MCF 10A (cell line): Measurements from ENCODE around the gene E4F1. TPM values are rescaled to one million over a fixed set of nuclear protein-coding genes. Genes with fewer than 3 reads are reported as not detected.
A peak's percentile ranks its signal among the peaks of the same experiment; 100 is the strongest.

Source experiments
- BruUV-seq: library from RNA; stranded (reverse); fragments of 400-500 nt; replicated peaks from 2 replicates; lab custom pipeline; 2021; lab: Mats Ljungman, UMichigan
- CTCF ChIA-PET: fragments of 300-600 bp; sonication (Branson Sonifier 250); formaldehyde crosslinking; extraction: SDS; loops from one replicate; lab custom pipeline; 2021; ENCODE audit warnings: antibody characterized with exemption, inconsistent platforms; lab: Yijun Ruan, JAX
- POLR2A ChIA-PET: fragments of 300-600, 350-650 bp; sonication (Branson Sonifier 250); formaldehyde crosslinking; extraction: SDS; loops from one replicate; lab custom pipeline; 2020; ENCODE audit warnings: antibody characterized with exemption, inconsistent platforms; lab: Yijun Ruan, JAX
- DNase-seq: peaks from one replicate; pipeline ENCODE4 v3.0.0-alpha.2; 2018; ENCODE audit not compliant: unreplicated experiment
- H3K27ac Mint-ChIP-seq: one replicate; pipeline ENCODE4 v1.8.0; 2022; ENCODE audit warnings: mild to moderate bottlenecking, low read depth, mixed read lengths; ENCODE audit not compliant: unreplicated experiment
- H3K27me3 Mint-ChIP-seq: one replicate; pipeline ENCODE4 v1.8.0; 2022; ENCODE audit warnings: mixed read lengths; ENCODE audit not compliant: insufficient read depth, unreplicated experiment
- H3K36me3 Mint-ChIP-seq: one replicate; pipeline ENCODE4 v1.8.0; 2022; ENCODE audit warnings: mild to moderate bottlenecking, moderate library complexity, mixed read lengths; ENCODE audit not compliant: insufficient read depth, unreplicated experiment
- H3K4me1 Mint-ChIP-seq: one replicate; pipeline ENCODE4 v1.8.0; 2022; ENCODE audit warnings: mixed read lengths; ENCODE audit not compliant: insufficient read depth, unreplicated experiment
- H3K4me3 Mint-ChIP-seq: one replicate; pipeline ENCODE4 v1.8.0; 2022; ENCODE audit warnings: mild to moderate bottlenecking, moderate library complexity, mixed read lengths; ENCODE audit not compliant: unreplicated experiment
- H3K9me3 Mint-ChIP-seq: one replicate; pipeline ENCODE4 v1.8.0; 2022; ENCODE audit warnings: mixed read lengths; ENCODE audit not compliant: unreplicated experiment
- intact Hi-C: fragments of 100-400 bp; cut with micrococcal nuclease; formaldehyde crosslinking; loops from 2 replicates; pipeline ENCODE4 v1.14.1; 2022
- total RNA-seq: library from RNA; stranded (reverse); gene quantifications from 2 replicates; pipeline ENCODE4 v1.2.3, GENCODE V29; 2022
- TF ChIP-seq, protein P1 (sequence below): fragments of 200-600 bp; IDR thresholded peaks from one replicate; pipeline ENCODE4 v1.8.0; 2022; ENCODE audit warnings: antibody characterized with exemption, mild to moderate bottlenecking; ENCODE audit not compliant: unreplicated experiment

Gene E4F1
- total RNA-seq, 1 experiment from 2014 or later, result 26.2 TPM

DNA sequence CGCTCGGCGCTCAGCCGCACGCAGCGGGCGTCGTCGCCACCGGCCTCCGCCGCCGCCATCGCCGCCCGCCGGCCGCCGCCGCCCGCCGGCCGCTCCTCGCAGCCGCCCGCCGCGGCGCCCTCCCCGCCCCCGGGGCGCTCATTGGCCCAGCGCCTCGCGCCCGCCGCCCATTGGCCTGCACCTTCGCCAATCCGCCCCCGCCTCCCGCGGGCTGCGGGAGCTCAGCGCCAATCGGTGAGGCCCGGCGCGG lies 8.7 kb upstream of the E4F1 start, which contains the start of gene PGP:
Gene PGP (minus strand): TSS at position 122 of the 250 bp plus-strand sequence. CDS start 63 bp downstream, at position 59.
- no peaks in the 10 kb centered on the region for H3K27me3 Mint-ChIP-seq
- peaks cover 18% of the 10 kb centered on the region for H3K4me1 Mint-ChIP-seq
- H3K9me3 Mint-ChIP-seq, result no peaks in the 10 kb centered on the region
- H3K27ac Mint-ChIP-seq, result peak within 1 kb of the TSS; percentile 57
- TF ChIP-seq, protein P1, sequence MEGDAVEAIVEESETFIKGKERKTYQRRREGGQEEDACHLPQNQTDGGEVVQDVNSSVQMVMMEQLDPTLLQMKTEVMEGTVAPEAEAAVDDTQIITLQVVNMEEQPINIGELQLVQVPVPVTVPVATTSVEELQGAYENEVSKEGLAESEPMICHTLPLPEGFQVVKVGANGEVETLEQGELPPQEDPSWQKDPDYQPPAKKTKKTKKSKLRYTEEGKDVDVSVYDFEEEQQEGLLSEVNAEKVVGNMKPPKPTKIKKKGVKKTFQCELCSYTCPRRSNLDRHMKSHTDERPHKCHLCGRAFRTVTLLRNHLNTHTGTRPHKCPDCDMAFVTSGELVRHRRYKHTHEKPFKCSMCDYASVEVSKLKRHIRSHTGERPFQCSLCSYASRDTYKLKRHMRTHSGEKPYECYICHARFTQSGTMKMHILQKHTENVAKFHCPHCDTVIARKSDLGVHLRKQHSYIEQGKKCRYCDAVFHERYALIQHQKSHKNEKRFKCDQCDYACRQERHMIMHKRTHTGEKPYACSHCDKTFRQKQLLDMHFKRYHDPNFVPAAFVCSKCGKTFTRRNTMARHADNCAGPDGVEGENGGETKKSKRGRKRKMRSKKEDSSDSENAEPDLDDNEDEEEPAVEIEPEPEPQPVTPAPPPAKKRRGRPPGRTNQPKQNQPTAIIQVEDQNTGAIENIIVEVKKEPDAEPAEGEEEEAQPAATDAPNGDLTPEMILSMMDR, result no peak
- peak within 1 kb of the TSS; percentile 77 for H3K4me3 Mint-ChIP-seq
- CTCF ChIA-PET, result interaction anchor here (0.9 to 1.3 kb wide), 2 partner anchors 37 to 93 kb away, joined by 3 to 4 read pairs; partner anchors contain the start of gene ECI1
- DNase-seq, result no peak
- intact Hi-C loops, result loop anchor here (5.0 kb wide), 1 partner anchor 62 kb away; no protein-coding TSS in a partner anchor
- no TSS peak for BruUV-seq
- peaks cover 17% of the 10 kb centered on the region for H3K36me3 Mint-ChIP-seq
- POLR2A ChIA-PET, result interaction anchor here (0.6 to 3.3 kb wide), 20 partner anchors 8 to 864 kb away, joined by 3 to 40 read pairs (median 4); partner anchors contain the start of genes CASKIN1, E4F1, ECI1 and MLST8

DNA sequence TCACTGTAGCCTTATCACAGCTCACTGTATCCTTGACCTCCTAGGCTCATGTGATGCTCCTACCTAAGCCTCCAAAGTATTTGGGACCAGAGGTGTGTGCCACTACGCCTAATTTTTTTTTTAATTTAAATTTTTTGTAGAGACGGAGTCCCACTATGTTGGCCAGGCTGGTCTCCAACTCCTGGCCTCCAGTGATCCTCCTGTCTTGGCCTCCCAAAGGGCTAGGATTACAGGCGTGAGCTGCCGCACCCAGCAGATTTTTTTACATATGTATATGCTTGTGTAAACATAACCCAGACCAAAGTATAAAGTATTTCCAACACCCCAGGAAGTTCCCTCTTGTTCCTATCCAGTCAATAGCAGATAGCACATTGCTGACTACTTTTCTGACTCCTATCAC lies 7.1 kb upstream of the E4F1 start:
- ChIA-PET CTCF (interaction anchor here (0.6 to 1.3 kb wide), 3 partner anchors 10 to 472 kb away, joined by 3 read pairs; no protein-coding TSS in a partner anchor), POLR2A (interaction anchor here (1.0 to 3.3 kb wide), 6 partner anchors 10 to 302 kb away, joined by 3 to 40 read pairs (median 4); partner anchors contain the start of genes ECI1, MLST8 and TRAF7)
- Mint-ChIP-seq H3K36me3 (peaks cover 11% of the 10 kb centered on the region), H3K4me3 (peak overlapping the region; percentile 77), H3K27ac (peak overlapping the region; percentile 57), H3K27me3 (no peaks in the 10 kb centered on the region), H3K4me1 (peaks cover 18% of the 10 kb centered on the region), H3K9me3 (no peaks in the 10 kb centered on the region)
- BruUV-seq, result no TSS peak
- no peak for DNase-seq
- TF ChIP-seq, protein P1, result no peak
- intact Hi-C loops, result no loop called here

DNA sequence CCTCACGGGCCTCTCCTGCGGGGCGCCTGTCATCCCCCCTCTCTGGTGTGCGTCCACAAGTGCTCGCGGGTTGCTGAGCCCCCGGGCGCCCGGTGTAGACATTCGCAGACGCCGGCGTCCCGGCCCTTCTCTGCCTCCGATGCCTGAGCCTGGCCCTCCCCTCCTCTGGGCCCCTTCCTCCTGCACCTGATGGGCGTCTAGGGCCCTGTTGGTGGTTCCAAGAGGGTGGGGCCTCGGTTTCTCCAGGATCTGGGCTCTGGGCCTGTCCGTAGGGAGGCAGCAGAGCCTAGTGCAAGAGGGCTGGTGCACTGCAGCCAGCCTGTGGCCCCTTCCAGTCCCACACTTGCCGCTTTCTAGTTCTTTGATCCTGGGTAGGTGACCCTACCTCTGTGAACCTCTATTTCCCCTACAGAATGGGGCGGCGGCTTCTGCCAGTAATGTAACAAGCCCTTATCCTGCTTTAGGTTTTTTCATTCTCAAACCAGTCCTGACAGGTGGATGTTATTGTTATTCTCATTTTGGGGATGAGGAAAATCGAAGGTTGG lies 623 bp downstream of the E4F1 start:
- POLR2A ChIA-PET, result interaction anchor here (1.1 to 4.5 kb wide), 3 partner anchors 27 to 68 kb away, joined by 4 to 21 read pairs (median 10); partner anchors contain the start of genes ECI1 and TRAF7
- Mint-ChIP-seq H3K4me1 (peaks cover 4% of the 10 kb centered on the region), H3K27ac (peak overlapping the region; percentile 85), H3K4me3 (peak overlapping the region; percentile 78), H3K36me3 (peaks cover 10% of the 10 kb centered on the region), H3K27me3 (no peaks in the 10 kb centered on the region), H3K9me3 (no peaks in the 10 kb centered on the region)
- CTCF ChIA-PET, result no interaction called here
- peak; percentile 62 for DNase-seq
- TF ChIP-seq, protein P1, result peak; percentile 19
- TSS peak; percentile 54 for BruUV-seq
- intact Hi-C loops, result loop anchor here (1.0 to 2.0 kb wide), 3 partner anchors 9 to 63 kb away; partner anchors contain the start of gene ECI1

DNA sequence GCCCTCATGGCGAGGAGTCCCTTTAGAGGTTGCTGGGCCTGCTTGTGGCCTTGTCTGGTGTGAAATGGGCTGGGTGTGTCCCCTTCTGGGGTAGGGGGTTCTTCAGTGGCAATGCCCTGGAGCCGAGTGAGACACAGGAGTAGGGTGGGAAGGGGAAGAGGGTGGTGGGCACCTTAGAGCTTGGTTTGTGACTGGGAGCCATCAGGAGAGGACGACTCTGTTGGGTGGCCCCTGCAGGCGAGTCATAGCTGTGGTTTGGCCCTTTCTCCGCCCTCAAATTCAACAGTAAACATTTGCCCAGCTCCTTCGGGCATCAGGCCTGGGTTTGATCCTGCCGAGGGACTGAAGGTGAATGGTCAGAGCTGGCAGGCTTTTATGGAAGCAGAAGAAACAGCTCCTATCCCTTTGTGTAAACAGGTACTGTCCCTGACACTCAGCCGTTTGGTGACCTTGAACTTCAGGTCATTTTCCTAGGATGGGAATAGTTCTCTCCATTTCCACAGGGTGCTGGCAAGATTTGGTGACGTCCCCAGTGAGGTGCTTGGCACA lies 2.9 kb downstream of the E4F1 start:
- ChIA-PET POLR2A (interaction anchor here (0.8 to 4.5 kb wide), 8 partner anchors 9 to 456 kb away, joined by 3 to 21 read pairs (median 4); partner anchors contain the start of genes ECI1, KCTD5, PGP and TRAF7), CTCF (interaction anchor here (0.6 to 0.9 kb wide), 2 partner anchors 10 to 31 kb away, joined by 3 to 7 read pairs; no protein-coding TSS in a partner anchor)
- TF ChIP-seq, protein P1, result no peak
- no TSS peak for BruUV-seq
- Mint-ChIP-seq H3K27ac (peak overlapping the region; percentile 46), H3K4me3 (peak overlapping the region; percentile 35), H3K9me3 (no peaks in the 10 kb centered on the region), H3K27me3 (no peaks in the 10 kb centered on the region), H3K4me1 (peaks cover 4% of the 10 kb centered on the region), H3K36me3 (peaks cover 17% of the 10 kb centered on the region)
- DNase-seq, result no peak
- intact Hi-C loops, result no loop called here
